Activated naive CD4-positive, alpha-beta T cell treated with anti-CD3 and anti-CD28 coated beads, Interleukin-2, amount 50 U/mL, for 16 hours (primary cell): ENCODE results near the gene ABCG2.
"Not testable (repeated sequence)": the region's sequence is repeated elsewhere in the genome, so short reads cannot be mapped to it uniquely, and the experiment has no call there.

Source experiments
- DNase-seq: peaks from one replicate; pipeline ENCODE4 v3.0.0-alpha.2; 2020

The ABCG2 gene

DNA sequence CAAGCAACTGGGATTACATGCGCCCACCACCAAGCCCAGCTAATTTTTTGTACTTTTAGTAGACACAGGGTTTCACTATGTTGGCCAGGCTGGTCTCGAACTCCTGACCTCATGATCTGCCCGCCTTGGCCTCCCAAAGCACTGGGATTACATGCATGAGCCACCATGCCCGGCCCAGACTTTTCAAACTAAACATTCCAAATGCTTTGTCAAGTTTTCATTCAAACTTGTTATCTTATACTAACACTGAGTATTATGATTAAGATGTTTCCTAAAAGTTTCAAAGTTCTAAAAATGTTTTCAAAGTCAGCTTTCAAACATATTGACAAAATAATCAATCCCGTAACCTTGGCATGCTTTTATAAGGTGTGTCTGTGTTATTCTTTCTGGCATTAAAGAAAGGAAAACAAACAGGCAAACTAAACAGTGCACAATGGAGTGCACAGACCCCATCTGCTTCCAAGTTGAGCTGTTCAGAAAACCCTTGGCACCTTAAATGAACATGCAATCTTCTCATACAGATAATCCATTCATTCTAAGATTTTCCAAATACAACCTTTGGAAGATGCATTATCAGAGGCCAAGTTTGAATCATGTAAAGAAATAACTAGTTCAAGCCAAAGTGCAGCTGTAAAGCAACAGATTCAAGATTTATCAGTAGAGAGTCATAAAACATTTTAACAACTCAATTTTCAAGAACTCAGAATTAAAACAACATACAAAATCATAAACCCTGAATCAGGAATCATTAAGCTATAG, 49.1 kb downstream of the ABCG2 start:
- no peak for DNase-seq

DNA sequence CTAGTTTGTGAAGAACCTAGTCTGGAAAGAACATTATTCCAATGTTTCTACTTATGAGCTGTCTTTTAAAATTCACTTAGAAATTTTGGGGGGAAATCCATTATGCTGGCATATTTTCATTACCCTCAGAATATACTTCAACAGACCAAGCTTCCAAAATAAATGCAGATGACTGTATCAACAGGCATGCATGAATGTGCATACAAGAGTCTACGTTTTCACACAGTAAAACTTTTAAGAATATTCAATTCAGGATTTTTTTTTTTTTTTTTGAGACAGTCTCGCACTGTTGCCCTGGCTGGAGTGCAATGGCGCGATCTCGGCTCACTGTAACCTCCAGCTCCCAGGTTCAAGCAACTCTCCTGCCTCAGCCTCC, 49.7 kb downstream of the ABCG2 start:
- no peak for DNase-seq

DNA sequence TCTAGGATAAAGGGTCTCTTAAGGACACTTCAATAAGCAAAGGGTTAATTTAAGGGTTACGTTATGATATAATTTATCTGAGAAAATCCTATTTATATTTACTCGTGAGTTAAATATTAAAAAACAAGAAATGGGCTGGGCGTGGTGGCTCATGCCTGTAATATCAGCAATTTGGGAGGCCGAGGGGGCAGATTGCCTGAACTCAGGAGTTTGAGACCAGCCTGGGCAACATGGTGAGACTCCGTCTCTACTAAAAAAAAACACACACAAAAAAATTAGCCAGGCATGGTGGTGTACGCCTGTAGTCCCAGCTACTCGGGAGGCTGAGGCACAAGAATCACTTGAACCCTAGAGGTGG, 50.4 kb downstream of the ABCG2 start:
- not testable (repeated sequence) for DNase-seq

DNA sequence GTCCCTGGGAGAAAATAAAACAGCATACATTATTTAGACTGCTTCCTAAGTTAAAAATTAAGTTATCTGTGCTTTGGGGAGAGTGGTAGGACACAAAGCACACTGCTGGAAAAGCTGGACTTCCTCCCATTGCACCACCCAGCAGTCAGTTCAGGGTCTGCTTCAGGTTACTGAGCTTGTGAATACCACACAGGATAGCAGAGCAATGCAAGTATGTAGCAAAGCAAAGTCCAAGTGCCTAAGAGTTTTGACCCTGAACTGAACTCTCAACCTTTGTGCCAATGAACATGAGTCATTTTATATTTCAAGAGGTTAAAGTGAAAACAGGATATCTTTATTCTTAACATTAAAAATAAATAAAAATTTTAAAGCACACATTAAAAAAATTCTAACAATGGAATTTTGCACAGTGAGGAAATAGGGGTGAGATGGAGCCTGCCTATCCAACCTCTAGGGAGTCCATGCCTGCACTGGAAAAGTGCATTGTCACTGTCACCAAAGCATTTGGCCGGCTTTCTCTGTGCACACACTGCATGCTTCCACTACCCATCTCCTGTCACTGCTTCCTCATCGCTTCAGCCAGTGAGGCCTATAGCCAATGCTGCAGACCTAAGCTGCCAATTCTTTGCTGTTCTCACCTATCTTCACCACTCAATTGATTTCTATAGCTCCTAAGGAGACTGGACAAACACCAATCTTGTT, 50.9 kb downstream of the ABCG2 start:
- DNase-seq: no peak

DNA sequence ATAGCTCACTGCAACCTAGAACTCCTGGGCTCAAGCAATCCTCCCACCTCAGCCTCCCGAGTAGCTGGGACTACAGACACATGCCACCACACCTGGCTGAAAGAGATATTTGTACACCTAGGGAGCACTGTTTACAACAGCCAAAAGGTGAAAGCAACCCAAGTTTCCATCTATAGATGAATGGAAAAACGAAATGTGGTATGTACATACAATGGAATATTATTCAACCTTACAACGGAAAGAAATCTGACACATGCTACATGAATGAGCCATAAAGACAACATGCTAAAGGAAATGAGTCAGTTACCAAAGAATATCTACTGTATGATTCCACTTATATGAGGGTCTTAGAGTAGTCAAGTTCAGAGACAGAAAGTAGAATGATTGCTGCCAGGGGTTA, 52.2 kb downstream of the ABCG2 start:
- no peak for DNase-seq

DNA sequence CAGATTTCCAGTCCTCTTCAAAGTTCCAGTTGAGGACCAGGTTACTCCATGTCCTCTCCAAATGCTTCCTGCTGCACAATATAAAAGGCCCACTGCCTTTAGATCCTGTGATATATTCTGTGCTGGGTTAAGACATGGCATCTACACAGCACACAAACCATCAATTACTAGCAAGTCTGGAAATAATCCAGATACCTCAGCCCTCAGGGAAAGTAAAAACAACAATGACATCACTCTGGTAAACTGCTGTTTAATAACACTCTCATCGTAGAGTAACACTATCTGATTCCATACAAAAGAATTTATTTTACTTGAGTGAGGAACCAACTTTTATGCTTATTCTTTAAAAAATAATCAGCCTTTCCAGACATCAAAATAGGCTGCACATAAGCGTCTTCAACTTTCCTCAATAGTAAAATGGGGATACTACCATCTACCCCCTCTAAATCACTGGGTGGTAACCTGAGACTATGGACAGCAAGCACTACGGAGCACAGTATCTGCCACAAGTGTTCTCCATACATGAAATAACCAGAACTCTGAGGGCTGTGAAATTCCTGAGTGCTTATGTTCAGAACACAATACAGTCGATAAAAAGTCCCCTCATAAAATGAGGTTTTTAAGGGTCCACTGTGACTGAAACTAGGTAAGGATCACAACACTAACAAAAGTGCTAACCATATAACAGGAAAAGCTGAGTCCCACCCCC, 53.4 kb downstream of the ABCG2 start:
- no peak for DNase-seq

DNA sequence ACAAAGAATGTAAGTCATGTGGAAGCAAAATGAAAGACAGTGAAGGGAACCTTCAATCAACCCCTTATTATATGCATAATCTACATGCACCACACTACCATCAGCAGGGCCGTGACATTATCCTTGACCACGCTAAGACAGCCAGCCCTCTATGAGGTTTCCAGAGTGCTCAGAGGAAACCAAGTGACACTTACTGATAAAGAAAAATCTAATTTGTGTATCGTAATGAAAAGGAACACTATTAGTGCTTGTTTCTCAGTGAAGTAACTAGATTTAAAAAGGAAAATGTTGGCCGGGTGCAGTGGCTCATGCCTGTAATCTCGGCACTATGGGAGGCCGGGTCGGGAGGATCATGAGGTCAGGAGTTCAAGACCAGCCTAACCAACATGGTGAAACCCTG, 56.4 kb downstream of the ABCG2 start:
- no peak for DNase-seq

DNA sequence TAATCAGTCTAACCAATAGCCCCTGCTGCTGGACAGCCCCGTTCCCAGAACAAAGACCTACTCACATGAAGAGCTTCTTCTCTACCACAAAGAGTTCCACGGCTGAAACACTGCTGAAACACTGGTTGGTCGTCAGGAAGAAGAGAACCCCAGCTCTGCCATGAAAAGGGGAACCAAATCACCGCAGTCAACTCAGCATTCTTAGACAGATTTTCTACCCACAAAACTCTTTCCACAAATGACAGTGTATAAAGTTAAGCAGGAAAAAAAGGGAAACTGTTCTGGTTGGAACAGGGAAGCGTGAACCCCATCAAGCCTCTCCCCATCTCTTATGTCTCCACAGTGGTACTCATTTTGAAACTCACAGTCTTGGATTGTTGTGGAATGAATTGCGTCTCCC, 57.3 kb downstream of the ABCG2 start:
- DNase-seq: no peak

DNA sequence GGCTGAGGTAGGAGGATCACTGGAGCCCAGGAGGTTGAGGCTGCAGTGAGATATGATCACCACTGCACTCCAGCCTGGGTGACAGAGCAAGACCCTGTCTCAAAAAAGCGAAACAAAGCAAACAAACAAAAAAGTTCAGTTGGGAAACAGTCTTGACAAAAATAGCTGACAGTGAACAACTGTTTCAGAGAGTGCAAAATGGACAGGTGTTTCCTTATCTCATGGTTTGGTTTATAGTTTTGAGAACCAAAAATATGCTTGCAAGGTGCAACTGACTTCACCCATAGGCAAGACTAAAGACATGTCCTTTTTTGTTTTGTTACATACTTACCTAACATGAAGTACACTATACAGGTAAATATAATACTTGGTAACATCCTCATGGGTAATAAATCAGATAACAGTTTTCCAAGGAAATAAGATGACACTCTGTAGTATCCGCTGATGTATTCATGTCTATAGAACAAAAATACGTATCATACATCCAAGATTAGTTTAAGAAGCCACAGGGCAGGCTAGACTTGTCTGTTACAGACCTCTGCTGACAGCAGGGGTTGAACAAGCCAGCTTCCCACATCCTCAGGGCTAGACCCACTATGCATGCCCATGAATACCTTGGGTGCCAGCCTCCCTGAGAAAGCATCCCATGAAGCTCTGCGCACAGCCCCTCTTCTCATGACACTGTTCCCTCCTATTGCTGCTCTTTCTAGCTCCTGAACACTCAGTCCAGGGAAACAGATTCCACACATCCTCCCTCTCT, 59.3 kb downstream of the ABCG2 start:
- no peak for DNase-seq

DNA sequence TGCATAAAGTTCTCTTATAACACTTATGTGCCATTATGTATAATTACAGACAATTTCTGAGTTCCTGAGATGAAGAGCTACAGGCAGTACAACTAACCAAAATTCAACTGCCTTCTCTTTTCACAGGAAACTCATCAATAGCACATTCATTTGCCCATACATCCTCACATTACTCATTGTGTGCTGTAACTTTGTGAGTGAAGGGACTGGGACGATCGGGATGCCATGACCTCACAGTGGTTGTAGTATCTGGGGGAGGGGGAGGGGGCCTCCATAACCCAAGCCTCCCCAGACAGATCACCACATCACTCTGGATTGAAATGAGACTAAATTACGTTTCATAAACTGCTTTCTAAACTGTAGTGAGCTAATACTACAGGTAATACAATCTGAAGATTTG, 60.7 kb downstream of the ABCG2 start:
- no peak for DNase-seq

DNA sequence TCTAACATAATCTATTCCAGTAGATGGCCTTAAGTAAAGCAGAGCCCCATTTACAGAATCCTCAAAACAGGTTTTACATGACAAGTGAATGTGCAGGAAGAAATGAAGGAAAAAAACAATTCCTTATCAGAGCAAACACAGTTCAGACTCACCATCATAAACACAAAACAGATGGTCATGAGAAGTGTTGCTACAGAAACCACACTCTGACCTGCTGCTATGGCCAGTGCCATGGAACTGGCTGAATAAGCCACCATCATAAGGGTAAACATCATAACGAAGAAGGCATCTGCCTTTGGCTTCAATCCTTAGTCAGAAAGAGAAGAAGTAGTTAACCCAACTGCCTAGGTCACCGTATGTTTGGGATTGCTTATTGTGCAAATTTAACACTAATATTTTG, 61.1 kb downstream of the ABCG2 start:
- DNase-seq: no peak

DNA sequence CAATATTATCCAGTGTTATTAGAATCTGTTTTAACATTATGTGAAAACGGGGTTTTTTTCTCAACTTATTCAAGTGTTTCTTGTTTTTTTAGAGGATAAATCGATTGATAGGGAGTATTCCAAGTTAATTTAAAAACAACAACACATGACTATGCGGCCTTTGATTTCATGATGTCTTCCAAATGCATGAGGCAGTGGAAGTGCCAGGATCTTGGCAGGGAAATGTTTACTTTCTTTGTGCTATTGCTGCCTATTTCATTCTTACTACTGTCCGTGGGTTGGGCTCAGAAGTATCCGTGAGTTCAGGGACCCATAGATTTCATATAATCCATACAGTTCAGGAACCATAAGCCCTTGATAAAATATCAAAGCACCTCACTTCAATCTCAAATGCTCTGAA, 64.6 kb downstream of the ABCG2 start:
- DNase-seq: no peak

DNA sequence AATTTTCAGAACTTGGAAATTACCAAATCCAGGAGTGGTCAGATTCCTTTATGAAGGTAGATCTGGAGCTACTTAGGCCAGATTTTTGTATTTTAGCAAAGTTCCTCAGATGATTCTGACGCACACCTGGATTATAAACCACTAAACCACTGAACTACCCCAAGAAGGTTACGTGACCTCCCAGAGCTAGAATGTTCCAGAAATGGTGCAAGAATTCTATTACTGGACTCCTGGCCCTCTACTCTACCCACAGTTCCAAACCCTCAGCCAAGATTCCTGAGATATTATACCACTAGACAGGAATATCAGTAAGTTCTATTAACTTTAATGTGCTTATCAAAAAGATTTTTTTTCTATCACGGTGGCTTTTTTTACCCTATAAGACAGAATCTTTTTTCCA, 67.1 kb downstream of the ABCG2 start:
- DNase-seq: no peak

DNA sequence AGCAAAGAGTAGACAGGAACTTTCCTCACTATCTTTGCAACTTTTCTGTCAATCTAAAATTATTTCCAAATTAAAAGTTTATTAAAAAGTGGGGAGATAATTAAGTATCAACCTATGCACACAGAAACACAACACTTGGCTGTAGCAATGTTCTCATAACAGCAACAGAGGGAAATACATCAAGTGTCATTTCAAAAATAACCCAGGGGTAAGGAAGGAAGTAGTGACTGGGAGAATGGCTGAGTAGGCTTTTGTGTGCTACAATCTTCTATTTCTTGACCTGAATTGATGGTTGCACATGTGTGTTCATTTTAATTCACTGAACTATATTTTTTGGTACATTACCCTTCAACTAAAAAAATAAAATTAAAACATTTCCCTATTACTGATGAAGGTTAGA, 67.5 kb downstream of the ABCG2 start:
- DNase-seq: no peak

DNA sequence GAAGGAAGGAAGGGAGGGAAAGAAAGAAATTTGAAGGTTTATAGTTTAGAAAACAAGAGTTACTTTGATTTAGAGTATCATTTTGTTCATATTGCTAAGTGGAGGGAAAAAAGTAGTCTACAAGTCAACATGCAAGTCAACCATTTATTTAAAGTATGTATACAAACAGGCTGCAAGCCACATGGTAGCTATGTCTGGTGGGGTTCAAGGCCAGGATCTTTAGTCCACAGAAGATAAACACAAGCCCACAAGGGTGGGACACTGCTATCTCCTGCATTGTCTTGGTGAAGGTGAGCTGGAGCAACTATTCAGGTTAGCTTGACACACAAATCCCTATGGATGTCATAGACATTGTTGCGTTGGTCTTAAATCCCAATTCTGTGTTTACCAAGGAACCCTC, 71.4 kb downstream of the ABCG2 start:
- no peak for DNase-seq

DNA sequence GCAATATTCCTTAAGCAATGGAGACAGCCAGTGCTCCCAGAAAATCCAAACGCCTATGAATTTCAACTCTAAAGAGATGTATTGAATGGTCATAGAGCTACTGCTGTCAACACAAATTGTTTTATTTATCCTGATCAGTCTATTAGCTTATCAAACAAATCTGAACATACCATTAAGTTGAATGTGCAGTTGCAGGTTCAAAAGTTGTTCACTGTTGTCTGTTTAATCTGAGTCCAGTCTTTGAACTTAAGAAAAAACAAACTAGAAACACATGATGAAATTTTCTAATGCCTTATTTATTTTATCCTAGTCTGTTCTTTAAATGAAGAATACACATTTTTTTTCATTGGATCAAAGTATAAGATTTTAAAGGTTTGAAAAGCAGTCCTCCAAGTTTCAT, 77.8 kb downstream of the ABCG2 start:
- no peak for DNase-seq

DNA sequence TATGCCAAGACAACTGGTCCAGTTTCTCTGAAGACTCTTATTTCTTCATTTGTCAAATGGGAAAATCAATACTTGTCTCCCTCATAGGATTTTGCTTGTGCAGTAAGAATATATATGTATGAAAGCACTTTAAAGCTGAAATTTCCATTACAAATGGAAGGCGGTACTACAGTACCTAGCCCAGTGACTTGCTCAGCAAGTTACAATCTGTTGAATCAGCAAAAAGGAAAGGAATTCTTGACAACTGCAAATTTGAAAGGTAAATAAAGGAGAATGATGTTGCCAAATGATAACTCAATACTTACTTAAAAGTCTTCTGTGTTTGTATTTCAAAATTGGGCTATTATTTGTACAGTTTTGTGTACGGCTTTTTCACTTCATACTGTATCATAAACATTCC, 79.9 kb downstream of the ABCG2 start:
- no peak for DNase-seq

DNA sequence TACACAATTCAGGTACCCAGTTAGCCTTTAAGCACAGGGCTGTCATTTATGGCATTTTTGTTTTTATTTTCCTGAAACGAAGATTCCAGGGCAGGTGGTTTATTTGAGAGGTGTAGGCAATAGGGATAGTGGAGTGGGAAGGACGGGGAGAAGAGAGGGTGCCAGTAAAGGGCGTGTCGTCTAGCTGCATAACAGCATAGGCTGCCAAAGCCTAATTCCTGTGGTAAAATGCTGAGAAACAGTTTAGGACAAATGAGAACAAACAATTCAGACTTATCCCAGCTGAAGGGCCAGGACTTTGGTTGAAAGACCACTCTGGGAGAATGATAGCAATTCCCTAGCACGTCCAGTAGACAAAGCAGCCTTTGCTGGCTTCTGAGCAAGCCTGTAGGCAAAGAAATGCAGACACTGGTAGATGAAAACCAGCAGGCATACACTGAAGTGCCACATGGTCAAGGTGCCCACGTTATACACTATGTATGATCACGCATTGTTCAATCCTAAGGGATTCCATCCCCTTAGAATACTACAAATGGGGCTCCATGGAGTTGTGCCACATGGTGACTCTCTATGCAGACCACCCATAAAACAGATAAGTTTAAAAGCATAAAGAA, 80.4 kb downstream of the ABCG2 start:
- DNase-seq: no peak

DNA sequence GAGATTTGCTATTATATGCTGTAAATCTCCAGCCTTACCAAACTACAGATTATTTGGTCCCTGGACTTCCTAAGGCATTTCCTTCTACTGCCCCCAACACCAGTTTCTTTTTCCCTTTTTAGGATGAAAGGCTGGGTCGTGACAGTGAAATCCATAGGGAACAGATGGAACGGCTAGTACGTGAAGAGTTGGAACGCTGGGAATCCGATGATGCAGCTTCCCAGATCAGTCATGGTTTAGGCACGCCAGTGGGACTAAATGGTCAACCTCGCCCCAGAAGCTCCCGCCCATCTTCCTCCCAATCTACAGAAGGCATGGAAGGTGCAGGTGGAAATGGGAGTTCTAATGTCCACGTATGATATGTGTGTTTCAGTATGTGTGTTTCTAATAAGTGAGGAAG, 83.1 kb downstream of the ABCG2 start:
- DNase-seq: no peak

DNA sequence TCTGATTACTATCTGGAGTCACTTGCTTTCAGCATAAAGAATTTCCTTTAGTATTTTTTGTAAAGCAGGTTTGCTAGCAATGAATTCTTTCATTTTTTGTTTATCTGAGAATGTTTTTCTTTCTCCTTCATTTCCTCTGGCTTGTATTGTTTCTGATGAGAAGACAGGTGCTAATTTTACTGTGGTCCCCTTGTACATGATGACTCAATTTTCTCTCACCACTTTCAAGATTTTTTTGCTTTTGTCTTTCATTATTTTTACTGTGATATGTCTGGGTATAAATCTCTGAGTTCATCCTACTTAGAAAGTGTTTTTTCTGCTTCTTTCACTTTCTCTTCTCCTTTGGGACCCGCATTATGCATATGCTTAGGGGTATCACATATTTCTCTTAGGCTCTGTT, 88.4 kb downstream of the ABCG2 start:
- no peak for DNase-seq

DNA sequence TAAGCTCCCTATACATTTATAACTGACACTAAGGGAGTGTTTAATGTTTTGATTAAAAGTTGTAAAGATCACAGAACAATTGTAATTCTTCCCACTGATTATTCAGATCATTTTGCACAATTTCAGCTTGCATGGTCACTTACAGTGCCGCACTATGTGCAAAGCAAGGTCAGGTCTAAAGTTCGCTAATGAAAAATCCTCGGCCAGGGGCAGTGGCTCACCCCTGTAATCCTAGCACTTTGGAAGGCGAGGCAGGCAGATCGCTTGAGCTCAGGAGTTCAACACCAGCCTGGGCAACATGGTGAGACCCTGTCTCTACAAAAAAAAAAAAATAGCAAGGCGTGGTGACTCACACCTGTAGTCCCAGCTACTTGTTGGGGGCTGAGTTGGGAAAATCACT, 94.0 kb downstream of the ABCG2 start:
- DNase-seq: no peak

DNA sequence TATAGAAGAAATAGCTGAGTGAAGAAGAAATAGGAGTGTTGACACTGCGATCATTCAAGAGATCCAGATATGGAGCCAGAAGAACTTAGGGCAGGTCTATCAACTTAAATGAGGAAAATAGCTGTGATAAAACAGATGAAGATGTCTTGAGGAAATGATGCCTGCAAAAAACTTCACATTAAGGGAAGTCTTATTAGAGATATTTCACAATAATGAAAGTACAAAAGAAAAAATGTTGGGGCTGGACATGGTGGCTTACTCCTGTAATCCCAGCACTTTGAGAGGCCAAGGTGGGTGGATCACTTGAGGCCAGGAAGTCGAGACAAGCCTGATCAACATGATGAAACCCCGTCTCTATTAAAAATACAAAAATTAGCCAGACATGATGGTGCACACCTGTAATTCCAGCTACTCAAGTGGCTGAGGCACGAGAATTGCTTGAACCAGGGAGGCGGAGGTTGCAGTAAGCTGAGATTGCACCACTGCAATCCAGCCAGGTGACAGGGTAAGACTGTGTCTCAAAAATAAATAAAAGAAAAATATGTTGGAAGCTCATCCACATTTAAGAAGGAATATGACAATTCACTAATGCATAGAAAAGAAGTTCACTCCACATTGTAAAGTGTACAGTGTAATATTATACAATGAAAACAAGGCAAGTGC, 94.7 kb downstream of the ABCG2 start:
- DNase-seq: no peak

DNA sequence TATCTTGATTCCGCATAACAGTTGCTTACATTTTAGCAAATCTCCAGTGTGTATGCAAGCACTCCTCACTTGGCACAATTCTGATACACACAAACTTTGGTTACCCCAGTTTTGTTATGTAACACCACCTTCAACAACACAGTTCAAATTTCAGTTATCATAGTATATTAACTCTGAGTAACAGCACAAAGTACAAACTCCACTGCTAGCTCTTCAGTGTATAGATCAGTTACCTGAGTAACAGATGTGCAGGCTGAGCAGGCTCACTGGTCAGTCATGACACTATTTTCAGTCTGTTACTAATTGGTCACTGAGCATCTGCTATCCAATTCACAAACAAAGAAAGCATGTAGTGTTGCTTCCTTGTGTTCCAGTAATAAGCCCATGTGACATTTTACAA, 95.6 kb downstream of the ABCG2 start:
- DNase-seq: no peak
